HL-60 (cell line): Measurements from ENCODE around the gene FAXC.

Source experiments
- DNase-seq, 2 experiments: peaks; one replicate each; pipeline ENCODE4 v3.0.0-alpha.2; 2010 to 2020; ENCODE audit warnings: low read depth in 1 of 2, low spot score in 1 of 2
- H3K27ac ChIP-seq: fragments of 250-450 bp; sonication (Bioruptor Pico); replicated peaks from 2 replicates; pipeline ENCODE4 v1.5.1; 2020; ENCODE audit warnings: mild to moderate bottlenecking, moderate library complexity
- H3K27me3 ChIP-seq: fragments of 250-450 bp; sonication (Bioruptor Pico); 2 replicates; pipeline ENCODE4 v1.5.1; 2021; ENCODE audit warnings: mild to moderate bottlenecking, moderate library complexity; ENCODE audit not compliant: insufficient read depth, poor library complexity, severe bottlenecking
- H3K4me3 ChIP-seq: replicated peaks from 2 replicates; pipeline ENCODE4 v1.5.1; 2011; ENCODE audit warnings: mild to moderate bottlenecking, control low read depth, low read length; ENCODE audit not compliant: insufficient read depth
- CTCF ChIP-seq: IDR thresholded peaks from one replicate; pipeline ENCODE4 v1.5.1; 2011; ENCODE audit warnings: low read length, control low read depth, inconsistent platforms; ENCODE audit not compliant: insufficient read depth
- GABPA ChIP-seq: IDR thresholded peaks from 2 replicates; pipeline ENCODE4 v1.6.1; 2012; ENCODE audit warnings: low read depth
- POLR2AphosphoS5 ChIP-seq: IDR thresholded peaks from 2 replicates; pipeline ENCODE4 v1.6.1; 2012; ENCODE audit warnings: low read depth
- REST ChIP-seq: IDR thresholded peaks from 2 replicates; pipeline ENCODE4 v1.6.1; 2012; ENCODE audit warnings: low read depth; ENCODE audit not compliant: insufficient replicate concordance
- SPI1 ChIP-seq: IDR thresholded peaks from 2 replicates; pipeline ENCODE4 v1.6.1; 2012; ENCODE audit warnings: low read depth, mild to moderate bottlenecking, borderline replicate concordance

The FAXC gene

GRCh38 chr6:99378636-99379035 is 29.2 kb upstream of the FAXC start:
- Histone ChIP-seq H3K4me3 (no peak overlapping the region), H3K27me3 (no peaks in the 10 kb centered on the region), H3K27ac (no peak overlapping the region)
- TF ChIP-seq CTCF = no peak
- no peak for TF ChIP-seq GABPA
- TF ChIP-seq REST = no peak
- TF ChIP-seq SPI1 = no peak
- no peak for TF ChIP-seq POLR2AphosphoS5
- DNase-seq = no peak

- H3K4me3 ChIP-seq = no peak overlapping the region
- TF ChIP-seq POLR2AphosphoS5 (no peak), GABPA (no peak)
- DNase-seq = no peak
- no peaks in the 10 kb centered on the region for H3K27me3 ChIP-seq
- H3K27ac ChIP-seq = no peak overlapping the region
Observed at GRCh38 chr6:99369533-99369932, 20.1 kb upstream of the FAXC start.

- H3K27me3 ChIP-seq = no peaks in the 10 kb centered on the region
- no peak overlapping the region for H3K4me3 ChIP-seq
- no peak overlapping the region for H3K27ac ChIP-seq
- no peak for DNase-seq
- TF ChIP-seq REST (no peak), POLR2AphosphoS5 (no peak), GABPA (no peak), CTCF (no peak), SPI1 (no peak)
Observed at GRCh38 chr6:99366852-99367251, 17.4 kb upstream of the FAXC start.

GRCh38 chr6:99364026-99364425 is 14.6 kb upstream of the FAXC start:
- no peak overlapping the region for H3K4me3 ChIP-seq
- H3K27ac ChIP-seq = no peak overlapping the region
- no peak for TF ChIP-seq SPI1
- no peak for TF ChIP-seq REST
- TF ChIP-seq GABPA = no peak
- no peak for TF ChIP-seq CTCF
- TF ChIP-seq POLR2AphosphoS5 = no peak
- DNase-seq = no peak
- no peaks in the 10 kb centered on the region for H3K27me3 ChIP-seq
